ENCODE data around the gene GJA9.

GJA9 gene

DNA sequence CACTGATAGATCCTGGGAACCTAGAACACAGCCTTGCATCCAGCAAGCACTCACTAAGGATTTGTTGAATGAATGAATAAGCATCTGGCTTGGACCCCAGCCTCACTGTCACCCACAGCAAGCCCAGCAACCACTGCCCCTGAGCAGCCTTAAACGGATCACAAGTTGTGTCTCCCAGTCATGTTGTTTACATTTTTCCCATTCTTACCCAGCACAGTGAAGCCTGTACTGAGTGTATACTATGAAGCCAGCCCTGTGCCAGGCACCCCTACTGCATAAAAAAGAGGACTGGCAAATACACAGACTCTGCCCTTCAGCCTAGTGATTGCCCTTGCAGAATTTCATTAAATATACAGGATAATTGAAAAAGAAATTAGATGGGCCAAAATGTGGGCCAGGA lies 52.0 kb downstream of the GJA9 start:
- no peak for DNase-seq

DNA sequence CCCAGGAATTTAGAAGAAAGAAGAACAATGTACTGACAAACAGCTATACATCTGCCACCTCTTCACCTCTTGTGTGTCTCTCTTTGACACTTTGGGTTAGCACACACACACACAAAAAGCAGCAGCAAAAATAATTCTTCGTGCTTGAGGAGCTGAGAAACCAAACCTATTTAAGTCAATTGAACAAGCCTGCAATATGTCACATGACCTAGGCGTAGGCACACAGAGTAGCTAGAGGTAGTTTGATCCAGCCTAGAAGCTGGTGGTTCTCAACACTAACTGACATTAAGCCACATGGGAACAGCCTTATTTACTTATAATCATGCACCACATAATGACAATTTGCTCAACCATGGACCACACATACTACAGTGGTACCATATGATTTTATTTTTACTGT lies 54.1 kb downstream of the GJA9 start:
- no peak for DNase-seq

- no peak for DNase-seq
Measured at GRCh38 chr1:38826886-38827285, 54.5 kb downstream of the GJA9 start.

- no peak for DNase-seq
Measured at GRCh38 chr1:38826262-38826661, 55.1 kb downstream of the GJA9 start.
